Measurements from ENCODE around the gene CLEC2D.
"Not testable (repeated sequence)": the region's sequence is repeated elsewhere in the genome, so short reads cannot be mapped to it uniquely, and the experiment has no call there.

CLEC2D gene

GRCh38 chr12:9660046-9660445 is 9.5 kb upstream of the CLEC2D start:
- no peak for DNase-seq

GRCh38 chr12:9661720-9662119 is 7.8 kb upstream of the CLEC2D start:
- DNase-seq: no peak

- no peak for DNase-seq
These were observed 7.0 kb upstream of the CLEC2D start for GRCh38 chr12:9662488-9662887.

GRCh38 chr12:9667403-9668160 is 1.9 kb upstream of the CLEC2D start:
- no peak for DNase-seq

- DNase-seq: no peak
These were observed 1.1 kb upstream of the CLEC2D start for GRCh38 chr12:9668161-9669018.

- no peak for DNase-seq
These were observed 540 bp upstream of the CLEC2D start for GRCh38 chr12:9669019-9669326.

- not testable (repeated sequence) for DNase-seq
These were observed 2.8 kb downstream of the CLEC2D start for GRCh38 chr12:9672340-9672739.

GRCh38 chr12:9673404-9674225 is 4.1 kb downstream of the CLEC2D start:
- DNase-seq: no peak

- DNase-seq: no peak
These were observed 4.7 kb downstream of the CLEC2D start for GRCh38 chr12:9674226-9674590.

GRCh38 chr12:9682508-9682907 is 13.0 kb downstream of the CLEC2D start:
- not testable (repeated sequence) for DNase-seq

- not testable (repeated sequence) for DNase-seq
These were observed 13.4 kb downstream of the CLEC2D start for GRCh38 chr12:9682949-9683348.

GRCh38 chr12:9685366-9685765 is 15.9 kb downstream of the CLEC2D start:
- DNase-seq: not testable (repeated sequence)

GRCh38 chr12:9685915-9686314 is 16.4 kb downstream of the CLEC2D start:
- no peak for DNase-seq

GRCh38 chr12:9687228-9687627 is 17.7 kb downstream of the CLEC2D start:
- no peak for DNase-seq

- DNase-seq: no peak
These were observed 23.4 kb downstream of the CLEC2D start for GRCh38 chr12:9692909-9693308.

GRCh38 chr12:9694241-9694640 is 24.7 kb downstream of the CLEC2D start:
- peak; percentile 59 to 61 for DNase-seq

GRCh38 chr12:9695150-9695549 is 25.6 kb downstream of the CLEC2D start:
- not testable (repeated sequence) for DNase-seq

- DNase-seq: not testable (repeated sequence)
These were observed 26.1 kb downstream of the CLEC2D start for GRCh38 chr12:9695661-9696060.

- DNase-seq: no peak
These were observed 28.1 kb downstream of the CLEC2D start for GRCh38 chr12:9697619-9698018.

- peak; percentile 35 to 60 for DNase-seq
These were observed 29.2 kb downstream of the CLEC2D start for GRCh38 chr12:9698681-9699080.

GRCh38 chr12:9699269-9699897 is 29.9 kb downstream of the CLEC2D start:
- no peak for DNase-seq

GRCh38 chr12:9699898-9700605 is 30.5 kb downstream of the CLEC2D start:
- no peak for DNase-seq
